Natural killer cell (primary cell): ENCODE results near the gene LILRB2. TPM values are rescaled to one million over a fixed set of nuclear protein-coding genes. Genes with fewer than 3 reads are reported as not detected.

Experiments used
- ATAC-seq, 3 donors: fragments of 150-1000 bp in 2 of 3; fragments of 200-7000 bp in 1 of 3; cut with Tn5 transposase; 1 replicate in 1 of 3; 2 replicates in 2 of 3; pipeline ENCODE4 v1.10.0; 2021; ENCODE audit warnings: mild to moderate bottlenecking in 2 of 3, moderate library complexity in 2 of 3
- DNase-seq, 2 donors: peaks; one replicate each; pipeline versions ENCODE4 v3.0.0 to v3.0.0-alpha.2; 2013 to 2021; ENCODE audit warnings: mixed read lengths in 1 of 2
- H3K27ac ChIP-seq: one replicate; pipeline ENCODE4 v1.5.1; 2013; ENCODE audit warnings: mild to moderate bottlenecking, low read length
- H3K27me3 ChIP-seq: one replicate; pipeline ENCODE4 v1.6.1; 2013; ENCODE audit warnings: low read length; ENCODE audit not compliant: control insufficient read depth, insufficient read depth
- H3K36me3 ChIP-seq: one replicate; pipeline ENCODE4 v1.6.1; 2013; ENCODE audit warnings: low read length; ENCODE audit not compliant: control insufficient read depth, insufficient read depth
- H3K4me1 ChIP-seq: one replicate; pipeline ENCODE4 v1.6.1; 2013; ENCODE audit warnings: low read length; ENCODE audit not compliant: control insufficient read depth, insufficient read depth
- H3K4me3 ChIP-seq: one replicate; pipeline ENCODE4 v1.5.1; 2013; ENCODE audit warnings: low read length
- H3K9me3 ChIP-seq: one replicate; pipeline ENCODE4 v1.6.1; 2013; ENCODE audit warnings: low read length; ENCODE audit not compliant: control insufficient read depth, insufficient read depth
- H3K27ac Mint-ChIP-seq, 2 donors: one replicate each; pipeline ENCODE4 v1.8.0; 2022; ENCODE audit warnings: mild to moderate bottlenecking in 2 of 2, mixed read lengths in 2 of 2, moderate library complexity in 1 of 2
- H3K27me3 Mint-ChIP-seq, 2 donors: one replicate each; pipeline ENCODE4 v1.8.0; 2022; ENCODE audit warnings: low read depth in 2 of 2, mixed read lengths in 2 of 2
- H3K36me3 Mint-ChIP-seq: one replicate; pipeline ENCODE4 v1.8.0; 2022; ENCODE audit warnings: mixed read lengths
- H3K4me1 Mint-ChIP-seq, 2 donors: one replicate each; pipeline ENCODE4 v1.8.0; 2022; ENCODE audit warnings: mixed read lengths in 2 of 2
- H3K4me3 Mint-ChIP-seq: one replicate; pipeline ENCODE4 v1.8.0; 2022; ENCODE audit warnings: mild to moderate bottlenecking, moderate library complexity, mixed read lengths
- H3K9me3 Mint-ChIP-seq, 2 donors: one replicate each; pipeline ENCODE4 v1.8.0; 2022; ENCODE audit warnings: mixed read lengths in 2 of 2
- WGBS: methylation state at CpG from one replicate; pipeline ENCODE4 v1.1.7; 2013; ENCODE audit warnings: missing lambda C conversion rate; ENCODE audit not compliant: insufficient coverage; 5-methylcytosine and 5-hydroxymethylcytosine counted together
- intact Hi-C: fragments of 100-400 bp; cut with micrococcal nuclease; formaldehyde crosslinking; loops from one replicate; pipeline ENCODE4 v1.14.2; 2022
- total RNA-seq, 4 donors: library from RNA; stranded (reverse); fragments of 120-200 nt in 1 of 4; gene quantifications; one replicate each; pipeline versions ENCODE4 v1.2.3 to v1.2.4, GENCODE V29; 2013 to 2022
- TF ChIP-seq, protein P1 (sequence below): fragments of 200-600 bp; IDR thresholded peaks from one replicate; pipeline ENCODE4 v1.8.0; 2022; ENCODE audit warnings: antibody characterized with exemption

LILRB2 gene
- total RNA-seq, 3 donors from 2014 or later (not counting 1 experiment from before 2014, with no cell fraction given) = 4.6 to 41.4 (median 23.7) TPM

DNA sequence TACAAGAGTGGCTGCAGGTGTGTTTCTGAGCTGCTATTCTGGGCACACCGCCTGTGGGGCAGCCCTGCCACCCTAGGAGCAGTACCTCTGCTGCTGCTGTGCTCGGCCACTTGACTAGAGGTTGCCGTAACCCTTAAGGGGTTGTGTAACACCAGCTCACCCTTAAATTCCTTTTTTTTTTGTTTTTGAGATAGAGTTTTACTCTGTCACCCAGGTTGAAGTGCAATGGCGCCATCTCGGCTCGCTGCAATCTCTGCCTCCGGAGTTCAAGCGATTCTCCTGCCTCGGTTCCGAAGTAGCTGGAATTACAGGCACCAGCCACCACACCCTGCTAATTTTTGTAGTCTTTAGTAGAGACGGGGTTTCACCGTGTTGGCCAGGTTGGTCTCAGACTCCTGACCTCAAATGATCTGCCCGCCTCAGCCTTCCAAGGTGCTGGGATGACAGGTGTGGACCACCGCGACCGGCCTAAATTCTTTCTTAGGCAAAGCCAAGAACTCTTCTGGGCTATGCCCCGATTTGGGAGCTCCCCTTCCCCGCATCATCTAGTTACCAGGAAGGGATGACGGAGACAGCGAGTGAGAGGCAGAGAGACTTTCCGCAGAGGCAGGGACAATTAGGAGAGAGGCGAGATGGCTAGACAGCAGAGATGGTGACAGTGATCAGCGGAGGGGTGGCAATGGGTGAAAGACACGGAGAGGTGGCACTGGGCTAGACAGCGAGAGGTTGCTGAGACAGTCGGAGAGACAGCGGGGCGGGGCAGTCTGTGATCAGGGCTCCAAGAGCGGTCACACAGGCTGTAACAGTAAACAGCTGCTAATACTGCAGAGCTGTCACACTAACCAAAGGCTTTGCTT lies 36.4 kb upstream of the LILRB2 start:
- peak in 1 of 3 donors; percentile 71 for ATAC-seq
- intact Hi-C loops = no loop called here
- no peak overlapping the region for H3K4me3 Mint-ChIP-seq
- H3K27me3 ChIP-seq = no peaks in the 10 kb centered on the region
- TF ChIP-seq, protein P1, sequence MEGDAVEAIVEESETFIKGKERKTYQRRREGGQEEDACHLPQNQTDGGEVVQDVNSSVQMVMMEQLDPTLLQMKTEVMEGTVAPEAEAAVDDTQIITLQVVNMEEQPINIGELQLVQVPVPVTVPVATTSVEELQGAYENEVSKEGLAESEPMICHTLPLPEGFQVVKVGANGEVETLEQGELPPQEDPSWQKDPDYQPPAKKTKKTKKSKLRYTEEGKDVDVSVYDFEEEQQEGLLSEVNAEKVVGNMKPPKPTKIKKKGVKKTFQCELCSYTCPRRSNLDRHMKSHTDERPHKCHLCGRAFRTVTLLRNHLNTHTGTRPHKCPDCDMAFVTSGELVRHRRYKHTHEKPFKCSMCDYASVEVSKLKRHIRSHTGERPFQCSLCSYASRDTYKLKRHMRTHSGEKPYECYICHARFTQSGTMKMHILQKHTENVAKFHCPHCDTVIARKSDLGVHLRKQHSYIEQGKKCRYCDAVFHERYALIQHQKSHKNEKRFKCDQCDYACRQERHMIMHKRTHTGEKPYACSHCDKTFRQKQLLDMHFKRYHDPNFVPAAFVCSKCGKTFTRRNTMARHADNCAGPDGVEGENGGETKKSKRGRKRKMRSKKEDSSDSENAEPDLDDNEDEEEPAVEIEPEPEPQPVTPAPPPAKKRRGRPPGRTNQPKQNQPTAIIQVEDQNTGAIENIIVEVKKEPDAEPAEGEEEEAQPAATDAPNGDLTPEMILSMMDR = no peak
- no peaks in the 10 kb centered on the region for H3K36me3 Mint-ChIP-seq
- H3K36me3 ChIP-seq = no peaks in the 10 kb centered on the region
- no peak overlapping the region for H3K27ac ChIP-seq
- H3K9me3 Mint-ChIP-seq = no peaks in the 10 kb centered on the region
- no peaks in the 10 kb centered on the region for H3K9me3 ChIP-seq
- WGBS = 87% methylated on average over 29 of the region's 29 CpGs
- H3K4me3 ChIP-seq = no peak overlapping the region
- H3K4me1 Mint-ChIP-seq = no peaks in the 10 kb centered on the region
- DNase-seq = no peak
- H3K27ac Mint-ChIP-seq = no peak overlapping the region
- peaks cover 33 to 40% of the 10 kb centered on the region in 2 donors for H3K27me3 Mint-ChIP-seq
- H3K4me1 ChIP-seq = peaks cover 10% of the 10 kb centered on the region

GRCh38 chr19:54316746-54317107 lies 35.8 kb upstream of the LILRB2 start:
- H3K27me3 Mint-ChIP-seq = peaks cover 27 to 34% of the 10 kb centered on the region in 2 donors
- no peaks in the 10 kb centered on the region for H3K36me3 ChIP-seq
- no peak overlapping the region for H3K27ac ChIP-seq
- H3K4me3 ChIP-seq = no peak overlapping the region
- peaks cover 14% of the 10 kb centered on the region for H3K4me1 ChIP-seq
- WGBS = 54% methylated on average over 11 of the region's 11 CpGs
- H3K9me3 Mint-ChIP-seq = no peaks in the 10 kb centered on the region
- no peak for DNase-seq
- no peaks in the 10 kb centered on the region for H3K27me3 ChIP-seq
- H3K4me1 Mint-ChIP-seq = no peaks in the 10 kb centered on the region
- intact Hi-C loops = no loop called here
- H3K9me3 ChIP-seq = no peaks in the 10 kb centered on the region
- no peaks in the 10 kb centered on the region for H3K36me3 Mint-ChIP-seq
- TF ChIP-seq, protein P1 = no peak
- no peak overlapping the region for H3K4me3 Mint-ChIP-seq
- no peak for ATAC-seq
- H3K27ac Mint-ChIP-seq = no peak overlapping the region

- Mint-ChIP-seq H3K27ac (no peak overlapping the region), H3K27me3 (peaks cover 24 to 26% of the 10 kb centered on the region in 2 donors), H3K9me3 (no peaks in the 10 kb centered on the region), H3K4me1 (no peaks in the 10 kb centered on the region), H3K4me3 (no peak overlapping the region), H3K36me3 (no peaks in the 10 kb centered on the region)
- TF ChIP-seq, protein P1 = no peak
- ATAC-seq (no peak), DNase-seq (no peak)
- intact Hi-C loops = no loop called here
- no peaks in the 10 kb centered on the region for H3K27me3 ChIP-seq
- peaks cover 14% of the 10 kb centered on the region for H3K4me1 ChIP-seq
- no peaks in the 10 kb centered on the region for H3K9me3 ChIP-seq
- no peaks in the 10 kb centered on the region for H3K36me3 ChIP-seq
- H3K27ac ChIP-seq = no peak overlapping the region
- WGBS = 83% methylated on average over 10 of the region's 10 CpGs
- H3K4me3 ChIP-seq = no peak overlapping the region
Measured at GRCh38 chr19:54315956-54316355, 35.0 kb upstream of the LILRB2 start.
